ENCODE measurements around the gene ASS1. TPM values are rescaled to one million over a fixed set of nuclear protein-coding genes. Genes with fewer than 3 reads are reported as not detected.

ASS1 gene
- total and polyA plus RNA-seq, 2 of the 13 experiments (the other 11 are each of a cell fraction or from before 2014, with no cell fraction given): 77.6 to 122 TPM

DNA sequence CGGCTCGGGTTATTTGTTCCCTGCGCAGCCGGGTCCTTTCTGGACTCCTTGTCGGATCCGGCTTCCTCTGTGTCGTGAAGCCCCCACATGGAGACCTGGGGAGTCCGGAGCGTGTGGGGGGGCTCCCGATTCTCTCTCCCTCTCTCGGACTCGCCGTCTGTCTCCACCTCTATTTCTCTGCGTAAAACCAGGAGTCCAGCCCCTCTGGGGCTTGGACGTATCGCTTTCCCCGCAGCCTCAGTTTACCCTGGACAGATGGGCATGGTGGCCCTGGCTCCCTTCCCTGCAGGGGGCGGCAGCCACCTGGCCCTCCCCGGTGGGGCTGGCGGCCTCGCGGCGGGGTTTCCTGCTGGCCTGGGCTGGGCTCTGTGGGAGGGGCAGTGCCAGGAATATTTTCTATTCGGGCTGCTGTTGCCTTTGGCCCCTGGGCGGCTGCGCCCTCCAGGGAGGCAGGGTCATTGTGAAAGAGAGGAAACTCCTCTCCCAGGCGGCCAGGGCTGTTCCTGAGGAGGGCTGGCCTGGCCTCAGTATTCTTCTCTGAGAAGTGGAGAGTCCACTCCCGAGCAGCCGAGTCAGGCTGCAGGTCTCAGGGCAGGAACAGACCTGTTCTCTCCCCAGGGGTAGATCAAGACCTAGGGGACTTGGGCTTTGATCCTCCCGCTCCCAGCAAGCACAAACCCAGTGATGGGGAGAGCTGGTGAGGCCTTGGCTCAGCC, 665 bp downstream of the ASS1 start (continued):
- TF ChIP-seq, protein P1, sequence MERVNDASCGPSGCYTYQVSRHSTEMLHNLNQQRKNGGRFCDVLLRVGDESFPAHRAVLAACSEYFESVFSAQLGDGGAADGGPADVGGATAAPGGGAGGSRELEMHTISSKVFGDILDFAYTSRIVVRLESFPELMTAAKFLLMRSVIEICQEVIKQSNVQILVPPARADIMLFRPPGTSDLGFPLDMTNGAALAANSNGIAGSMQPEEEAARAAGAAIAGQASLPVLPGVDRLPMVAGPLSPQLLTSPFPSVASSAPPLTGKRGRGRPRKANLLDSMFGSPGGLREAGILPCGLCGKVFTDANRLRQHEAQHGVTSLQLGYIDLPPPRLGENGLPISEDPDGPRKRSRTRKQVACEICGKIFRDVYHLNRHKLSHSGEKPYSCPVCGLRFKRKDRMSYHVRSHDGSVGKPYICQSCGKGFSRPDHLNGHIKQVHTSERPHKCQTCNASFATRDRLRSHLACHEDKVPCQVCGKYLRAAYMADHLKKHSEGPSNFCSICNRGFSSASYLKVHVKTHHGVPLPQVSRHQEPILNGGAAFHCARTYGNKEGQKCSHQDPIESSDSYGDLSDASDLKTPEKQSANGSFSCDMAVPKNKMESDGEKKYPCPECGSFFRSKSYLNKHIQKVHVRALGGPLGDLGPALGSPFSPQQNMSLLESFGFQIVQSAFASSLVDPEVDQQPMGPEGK (CRISPR knock-in tag; IDR thresholded peaks at IDR 0.05): peak; percentile 90
- TF ChIP-seq, protein P2, sequence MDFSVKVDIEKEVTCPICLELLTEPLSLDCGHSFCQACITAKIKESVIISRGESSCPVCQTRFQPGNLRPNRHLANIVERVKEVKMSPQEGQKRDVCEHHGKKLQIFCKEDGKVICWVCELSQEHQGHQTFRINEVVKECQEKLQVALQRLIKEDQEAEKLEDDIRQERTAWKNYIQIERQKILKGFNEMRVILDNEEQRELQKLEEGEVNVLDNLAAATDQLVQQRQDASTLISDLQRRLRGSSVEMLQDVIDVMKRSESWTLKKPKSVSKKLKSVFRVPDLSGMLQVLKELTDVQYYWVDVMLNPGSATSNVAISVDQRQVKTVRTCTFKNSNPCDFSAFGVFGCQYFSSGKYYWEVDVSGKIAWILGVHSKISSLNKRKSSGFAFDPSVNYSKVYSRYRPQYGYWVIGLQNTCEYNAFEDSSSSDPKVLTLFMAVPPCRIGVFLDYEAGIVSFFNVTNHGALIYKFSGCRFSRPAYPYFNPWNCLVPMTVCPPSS (IDR thresholded peaks at IDR 0.05): no peak
- TF ChIP-seq, protein P3, sequence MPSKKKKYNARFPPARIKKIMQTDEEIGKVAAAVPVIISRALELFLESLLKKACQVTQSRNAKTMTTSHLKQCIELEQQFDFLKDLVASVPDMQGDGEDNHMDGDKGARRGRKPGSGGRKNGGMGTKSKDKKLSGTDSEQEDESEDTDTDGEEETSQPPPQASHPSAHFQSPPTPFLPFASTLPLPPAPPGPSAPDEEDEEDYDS (CRISPR knock-in tag; IDR thresholded peaks at IDR 0.05): 0 out of 2 replicates have a peak, but pooled peaks have one; percentile 12
- TF ChIP-seq STAG1 (CRISPR knock-in tag; IDR thresholded peaks at IDR 0.05): 0 out of 2 replicates have a peak, but pooled peaks have one; percentile 2
- TF ChIP-seq REXO4 (CRISPR knock-in tag; IDR thresholded peaks at IDR 0.05; ENCODE audit: borderline replicate concordance): no peak
- TF ChIP-seq, protein P4, sequence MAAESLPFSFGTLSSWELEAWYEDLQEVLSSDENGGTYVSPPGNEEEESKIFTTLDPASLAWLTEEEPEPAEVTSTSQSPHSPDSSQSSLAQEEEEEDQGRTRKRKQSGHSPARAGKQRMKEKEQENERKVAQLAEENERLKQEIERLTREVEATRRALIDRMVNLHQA (CRISPR knock-in tag; IDR thresholded peaks at IDR 0.05): no peak
- peak; percentile 66 for TF ChIP-seq CEBPG (CRISPR knock-in tag; IDR thresholded peaks at IDR 0.05)
- TF ChIP-seq ZNF768 (CRISPR knock-in tag; IDR thresholded peaks at IDR 0.05): peak; percentile 27; the same call in 1 of the 2 replicates
- peak; percentile 39; the same call in 1 of the 2 replicates for TF ChIP-seq ZFY (CRISPR knock-in tag; IDR thresholded peaks at IDR 0.05)
- TF ChIP-seq ZMYM3 (CRISPR knock-in tag; IDR thresholded peaks at IDR 0.05): peak; percentile 13; the same call in 1 of the 2 replicates
- TF ChIP-seq MEF2D (CRISPR knock-in tag; IDR thresholded peaks at IDR 0.05): 0 out of 2 replicates have a peak, but pooled peaks have one; percentile 23
- no peak for TF ChIP-seq ZNF20 (CRISPR knock-in tag; IDR thresholded peaks at IDR 0.05)
- TF ChIP-seq, protein P5, sequence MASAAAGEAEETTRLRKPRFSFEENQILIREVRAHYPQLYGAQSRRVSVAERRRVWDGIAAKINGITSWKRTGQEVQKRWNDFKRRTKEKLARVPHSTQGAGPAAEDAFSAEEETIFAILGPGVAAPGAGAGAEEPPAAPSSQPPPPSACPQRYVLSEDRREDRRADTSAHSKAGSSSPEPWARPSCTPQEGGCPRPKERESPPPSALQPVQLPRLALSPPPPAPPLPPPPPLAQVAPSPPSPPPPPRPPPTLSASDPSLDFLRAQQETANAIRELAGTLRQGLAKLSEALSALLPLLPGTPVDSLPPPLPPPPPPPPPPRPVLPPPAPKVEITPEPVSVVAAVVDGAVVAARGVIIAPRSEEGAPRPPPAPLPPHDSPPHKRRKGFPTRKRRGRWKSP (CRISPR knock-in tag; IDR thresholded peaks at IDR 0.05): peak; percentile 10; the same call in 1 of the 2 replicates
- TF ChIP-seq KMT2B (CRISPR knock-in tag; IDR thresholded peaks at IDR 0.05): peak; percentile 49; the same call in 1 of the 2 replicates
- TF ChIP-seq U2AF2 (IDR thresholded peaks at IDR 0.05; ENCODE audit: low read depth, low read length): no peak
- TF ChIP-seq MXI1 (IDR thresholded peaks at IDR 0.05; ENCODE audit: borderline replicate concordance, low read depth, low read length): no peak
- TF ChIP-seq, protein P6, sequence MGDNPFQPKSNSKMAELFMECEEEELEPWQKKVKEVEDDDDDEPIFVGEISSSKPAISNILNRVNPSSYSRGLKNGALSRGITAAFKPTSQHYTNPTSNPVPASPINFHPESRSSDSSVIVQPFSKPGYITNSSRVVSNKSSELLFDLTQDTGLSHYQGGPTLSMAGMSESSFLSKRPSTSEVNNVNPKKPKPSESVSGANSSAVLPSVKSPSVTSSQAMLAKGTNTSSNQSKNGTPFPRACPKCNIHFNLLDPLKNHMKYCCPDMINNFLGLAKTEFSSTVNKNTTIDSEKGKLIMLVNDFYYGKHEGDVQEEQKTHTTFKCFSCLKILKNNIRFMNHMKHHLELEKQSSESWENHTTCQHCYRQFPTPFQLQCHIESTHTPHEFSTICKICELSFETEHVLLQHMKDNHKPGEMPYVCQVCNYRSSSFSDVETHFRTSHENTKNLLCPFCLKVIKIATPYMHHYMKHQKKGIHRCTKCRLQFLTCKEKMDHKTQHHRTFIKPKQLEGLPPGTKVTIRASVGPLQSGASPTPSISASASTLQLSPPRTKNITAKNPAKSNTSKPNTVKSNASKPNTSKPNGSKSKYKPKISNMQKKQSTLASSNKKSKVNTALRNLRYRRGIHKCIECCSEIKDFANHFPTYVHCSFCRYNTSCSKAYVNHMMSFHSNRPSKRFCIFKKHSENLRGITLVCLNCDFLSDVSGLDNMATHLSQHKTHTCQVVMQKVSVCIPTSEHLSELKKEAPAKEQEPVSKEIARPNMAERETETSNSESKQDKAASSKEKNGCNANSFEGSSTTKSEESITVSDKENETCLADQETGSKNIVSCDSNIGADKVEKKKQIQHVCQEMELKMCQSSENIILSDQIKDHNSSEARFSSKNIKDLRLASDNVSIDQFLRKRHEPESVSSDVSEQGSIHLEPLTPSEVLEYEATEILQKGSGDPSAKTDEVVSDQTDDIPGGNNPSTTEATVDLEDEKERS (CRISPR knock-in tag; IDR thresholded peaks at IDR 0.05): peak; percentile 48; the same call in 1 of the 2 replicates
- TF ChIP-seq TARDBP (CRISPR knock-in tag; IDR thresholded peaks at IDR 0.05): no peak
- TF ChIP-seq, protein P7, sequence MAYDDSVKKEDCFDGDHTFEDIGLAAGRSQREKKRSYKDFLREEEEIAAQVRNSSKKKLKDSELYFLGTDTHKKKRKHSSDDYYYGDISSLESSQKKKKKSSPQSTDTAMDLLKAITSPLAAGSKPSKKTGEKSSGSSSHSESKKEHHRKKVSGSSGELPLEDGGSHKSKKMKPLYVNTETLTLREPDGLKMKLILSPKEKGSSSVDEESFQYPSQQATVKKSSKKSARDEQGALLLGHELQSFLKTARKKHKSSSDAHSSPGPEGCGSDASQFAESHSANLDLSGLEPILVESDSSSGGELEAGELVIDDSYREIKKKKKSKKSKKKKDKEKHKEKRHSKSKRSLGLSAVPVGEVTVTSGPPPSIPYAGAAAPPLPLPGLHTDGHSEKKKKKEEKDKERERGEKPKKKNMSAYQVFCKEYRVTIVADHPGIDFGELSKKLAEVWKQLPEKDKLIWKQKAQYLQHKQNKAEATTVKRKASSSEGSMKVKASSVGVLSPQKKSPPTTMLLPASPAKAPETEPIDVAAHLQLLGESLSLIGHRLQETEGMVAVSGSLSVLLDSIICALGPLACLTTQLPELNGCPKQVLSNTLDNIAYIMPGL (CRISPR knock-in tag; IDR thresholded peaks at IDR 0.05; ENCODE audit: borderline replicate concordance in 1 of 2, low read depth in 1 of 2): peak in 1 of 2 experiments; percentile 52; a peak in 1 of 4 replicates

All from HepG2 (cell line).